ENCODE measurements around the gene GALNT14. TPM values are rescaled to one million over a fixed set of nuclear protein-coding genes. Genes with fewer than 3 reads are reported as not detected.

The GALNT14 gene
- total and polyA plus RNA-seq, 8 donors, result 0.93 to 15.6 (median 1.4) TPM; not detected in 3

DNA sequence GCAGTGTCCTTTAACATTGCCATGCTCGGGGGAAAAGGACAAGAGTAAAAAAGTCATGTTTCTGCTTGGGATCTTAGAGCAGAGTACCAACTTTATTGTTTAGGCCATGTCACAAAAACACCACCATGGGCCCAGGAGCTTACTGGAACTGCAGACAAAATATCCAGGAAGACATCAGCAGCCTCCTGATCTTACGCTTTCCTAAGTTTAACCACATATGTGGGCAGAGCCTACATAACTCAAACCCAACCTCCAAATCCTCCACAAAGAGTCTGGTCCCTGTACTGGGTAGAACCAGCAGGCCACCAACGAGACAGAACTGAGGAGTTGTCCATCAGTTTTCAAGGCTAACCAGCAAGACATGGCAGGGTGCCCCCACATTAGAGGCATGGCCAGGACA is 10.3 kb downstream of the GALNT14 start:
- no peak for DNase-seq
- WGBS, 5 donors, result 75 to 85% (median 79%) methylated on average over 3 of the region's 3 CpGs

DNA sequence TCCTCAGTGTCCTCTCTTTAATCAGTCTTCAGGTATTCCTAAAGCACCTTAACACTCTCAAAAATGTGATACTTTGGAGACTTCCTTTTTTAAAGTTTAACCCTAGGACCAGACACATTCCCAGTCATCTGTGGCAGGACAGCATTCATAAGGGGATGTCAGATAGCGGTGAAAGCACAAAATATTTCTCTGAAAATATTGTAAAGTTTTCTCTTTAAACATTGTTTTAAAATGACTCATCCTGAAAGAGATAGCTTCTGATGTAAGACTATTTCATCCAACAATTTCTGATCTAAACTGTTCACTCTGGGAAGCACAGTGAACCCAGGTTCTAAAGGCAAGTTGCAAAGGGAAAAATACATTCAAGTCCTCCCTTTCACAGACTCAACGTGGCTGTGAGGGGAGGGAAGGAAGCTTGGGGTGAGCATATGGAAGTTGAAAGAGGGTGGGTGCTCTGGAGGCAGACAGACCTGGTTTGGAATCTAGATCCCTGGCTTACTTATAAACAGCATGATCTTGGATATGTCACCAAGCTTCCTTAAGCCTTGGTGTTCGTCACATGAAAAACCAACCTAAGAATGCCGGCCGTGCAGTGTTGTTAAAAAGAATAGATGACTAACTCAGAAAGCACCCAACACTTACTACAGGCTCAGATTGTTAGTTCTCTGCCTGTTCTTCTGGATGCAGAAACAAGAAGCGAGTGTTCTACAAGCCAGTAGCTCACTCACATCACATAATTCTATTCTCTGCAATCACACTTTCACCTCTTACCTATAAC is 12.1 kb downstream of the GALNT14 start:
- intact Hi-C loops (cut with DNase I; ENCODE audit: low total_unique reads), result no loop called here
- DNase-seq, result no peak
- Histone ChIP-seq H3K4me1 (no peaks in the 10 kb centered on the region), H3K36me3 (no peaks in the 10 kb centered on the region), H3K4me3 (no peak overlapping the region), H3K27ac (no peak overlapping the region), H3K9me3 (no peaks in the 10 kb centered on the region), H3K27me3 (peaks cover 0 to 4% (median 0%) of the 10 kb centered on the region in 3 donors)
- 71 to 78% (median 76%) methylated on average over 6 of the region's 6 CpGs for WGBS, 5 donors
- TF ChIP-seq POLR2A (IDR thresholded peaks at IDR 0.05) (no peak), POLR2AphosphoS5 (IDR thresholded peaks at IDR 0.05) (no peak), EP300 (IDR thresholded peaks at IDR 0.05) (no peak)
- TF ChIP-seq, protein P1, sequence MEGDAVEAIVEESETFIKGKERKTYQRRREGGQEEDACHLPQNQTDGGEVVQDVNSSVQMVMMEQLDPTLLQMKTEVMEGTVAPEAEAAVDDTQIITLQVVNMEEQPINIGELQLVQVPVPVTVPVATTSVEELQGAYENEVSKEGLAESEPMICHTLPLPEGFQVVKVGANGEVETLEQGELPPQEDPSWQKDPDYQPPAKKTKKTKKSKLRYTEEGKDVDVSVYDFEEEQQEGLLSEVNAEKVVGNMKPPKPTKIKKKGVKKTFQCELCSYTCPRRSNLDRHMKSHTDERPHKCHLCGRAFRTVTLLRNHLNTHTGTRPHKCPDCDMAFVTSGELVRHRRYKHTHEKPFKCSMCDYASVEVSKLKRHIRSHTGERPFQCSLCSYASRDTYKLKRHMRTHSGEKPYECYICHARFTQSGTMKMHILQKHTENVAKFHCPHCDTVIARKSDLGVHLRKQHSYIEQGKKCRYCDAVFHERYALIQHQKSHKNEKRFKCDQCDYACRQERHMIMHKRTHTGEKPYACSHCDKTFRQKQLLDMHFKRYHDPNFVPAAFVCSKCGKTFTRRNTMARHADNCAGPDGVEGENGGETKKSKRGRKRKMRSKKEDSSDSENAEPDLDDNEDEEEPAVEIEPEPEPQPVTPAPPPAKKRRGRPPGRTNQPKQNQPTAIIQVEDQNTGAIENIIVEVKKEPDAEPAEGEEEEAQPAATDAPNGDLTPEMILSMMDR (IDR thresholded peaks at IDR 0.05), result no peak

More for the DNA sequence above, 10.3 kb downstream of the GALNT14 start:
- peaks cover 0 to 16% (median 0%) of the 10 kb centered on the region in 3 donors for H3K27me3 ChIP-seq
- no peaks in the 10 kb centered on the region for H3K4me1 ChIP-seq
- no peaks in the 10 kb centered on the region for H3K9me3 ChIP-seq
- H3K4me3 ChIP-seq, result no peak overlapping the region
- H3K27ac ChIP-seq, result no peak overlapping the region
- intact Hi-C loops (cut with DNase I; ENCODE audit: low total_unique reads), result no loop called here
- H3K36me3 ChIP-seq, result no peaks in the 10 kb centered on the region
- no peak for TF ChIP-seq POLR2A (IDR thresholded peaks at IDR 0.05)
- TF ChIP-seq, protein P1 (IDR thresholded peaks at IDR 0.05), result no peak

DNA sequence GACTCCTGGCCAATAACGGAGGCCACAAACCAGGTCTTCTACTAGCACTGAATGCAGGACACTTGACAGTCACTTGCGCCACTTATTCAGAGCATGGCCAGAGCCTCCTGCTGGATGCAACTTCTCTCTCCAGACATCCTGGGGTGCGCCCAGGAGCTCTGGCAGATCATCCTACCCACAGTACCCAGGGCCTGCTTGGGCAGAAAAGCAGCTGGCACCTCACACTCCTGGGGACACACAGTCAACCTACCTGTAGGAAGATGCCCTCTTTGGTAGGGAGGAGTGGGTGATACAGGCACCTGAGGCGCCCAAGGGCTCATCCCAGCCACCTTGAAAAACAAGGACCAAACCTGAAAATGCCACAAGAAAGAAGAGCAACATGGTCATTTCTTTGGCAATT is 13.3 kb downstream of the GALNT14 start:
- TF ChIP-seq, protein P1 (IDR thresholded peaks at IDR 0.05), result no peak
- no peak for TF ChIP-seq EP300 (IDR thresholded peaks at IDR 0.05)
- no peak for TF ChIP-seq POLR2AphosphoS5 (IDR thresholded peaks at IDR 0.05)
- TF ChIP-seq POLR2A (IDR thresholded peaks at IDR 0.05), result no peak
- intact Hi-C loops (cut with DNase I; ENCODE audit: low total_unique reads), result no loop called here

DNA sequence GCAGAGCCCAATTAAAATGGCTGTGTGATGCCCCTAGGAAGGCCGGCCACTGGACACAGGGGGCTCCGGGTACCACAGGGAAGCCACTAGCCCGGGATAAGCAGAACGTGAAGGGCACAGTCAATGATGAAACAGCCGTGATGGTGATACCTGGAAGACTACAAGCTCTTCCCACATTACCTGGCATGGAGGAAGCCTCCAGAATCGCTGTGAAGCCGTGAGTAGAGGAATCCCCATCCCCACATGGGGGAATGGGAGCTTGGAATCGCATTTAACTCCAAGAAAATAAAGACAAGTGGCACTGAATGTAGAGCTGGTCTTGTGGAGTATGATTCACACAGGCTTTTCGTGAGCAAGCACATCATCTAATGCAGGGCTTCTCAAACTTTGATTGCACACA is 16.1 kb downstream of the GALNT14 start:
- Histone ChIP-seq H3K36me3 (no peaks in the 10 kb centered on the region), H3K27ac (no peak overlapping the region), H3K27me3 (peaks cover 0 to 4% (median 0%) of the 10 kb centered on the region in 3 donors), H3K9me3 (no peaks in the 10 kb centered on the region), H3K4me1 (no peaks in the 10 kb centered on the region), H3K4me3 (no peak overlapping the region)
- TF ChIP-seq POLR2AphosphoS5 (IDR thresholded peaks at IDR 0.05) (no peak), POLR2A (IDR thresholded peaks at IDR 0.05) (no peak), EP300 (IDR thresholded peaks at IDR 0.05) (no peak)
- TF ChIP-seq, protein P1 (IDR thresholded peaks at IDR 0.05), result no peak
- no peak for DNase-seq
- 83 to 94% (median 91%) methylated on average over 9 of the region's 9 CpGs for WGBS, 5 donors
- intact Hi-C loops (cut with DNase I; ENCODE audit: low total_unique reads), result no loop called here

More for the DNA sequence above, 13.3 kb downstream of the GALNT14 start:
- Histone ChIP-seq H3K9me3 (no peaks in the 10 kb centered on the region), H3K27me3 (peaks cover 0 to 4% (median 0%) of the 10 kb centered on the region in 3 donors), H3K36me3 (no peaks in the 10 kb centered on the region), H3K4me1 (no peaks in the 10 kb centered on the region), H3K27ac (no peak overlapping the region), H3K4me3 (no peak overlapping the region)
- DNase-seq, result no peak
- 88 to 93% (median 93%) methylated on average over 4 of the region's 4 CpGs for WGBS, 5 donors
